ENCODE data around the gene ARHGAP28.

Gene ARHGAP28

GRCh38 chr18:6757931-6758330 is 28.4 kb downstream of the ARHGAP28 start:
- H3K4me3 ChIP-seq (ENCODE audit: low read depth, low read length) = no peak overlapping the region
- no peak for DNase-seq (ENCODE audit: low read depth)
- no peak for TF ChIP-seq CTCF (IDR thresholded peaks at IDR 0.05; ENCODE audit: control insufficient read depth, extremely low read depth, insufficient read depth)

DNA sequence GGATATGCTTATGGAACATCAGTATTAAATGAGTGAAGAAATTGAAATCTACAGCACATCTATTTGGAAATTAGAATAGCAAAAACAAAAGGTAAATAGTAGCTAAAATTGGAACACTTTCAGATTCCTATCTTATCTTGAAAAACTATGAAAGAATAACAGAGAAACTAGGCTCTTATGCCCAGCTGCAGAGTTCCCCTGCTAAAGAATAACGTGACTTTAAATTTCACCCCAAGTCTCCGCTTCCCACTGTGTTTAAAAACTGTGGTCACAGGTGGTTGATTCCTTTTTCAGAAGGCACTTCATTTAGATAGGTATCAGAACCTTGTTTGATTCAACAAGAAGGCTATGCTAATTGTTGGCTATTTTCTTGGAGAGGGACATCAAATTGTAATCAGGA is 30.1 kb downstream of the ARHGAP28 start:
- no peak overlapping the region for H3K4me3 ChIP-seq (ENCODE audit: low read depth, low read length)
- no peak for DNase-seq (ENCODE audit: low read depth)
- no peak for TF ChIP-seq CTCF (IDR thresholded peaks at IDR 0.05; ENCODE audit: control insufficient read depth, extremely low read depth, insufficient read depth)

GRCh38 chr18:6763524-6763923 is 34.0 kb downstream of the ARHGAP28 start:
- TF ChIP-seq CTCF (IDR thresholded peaks at IDR 0.05; ENCODE audit: control insufficient read depth, extremely low read depth, insufficient read depth) = no peak
- DNase-seq (ENCODE audit: low read depth) = no peak
- H3K4me3 ChIP-seq (ENCODE audit: low read depth, low read length) = no peak overlapping the region

DNA sequence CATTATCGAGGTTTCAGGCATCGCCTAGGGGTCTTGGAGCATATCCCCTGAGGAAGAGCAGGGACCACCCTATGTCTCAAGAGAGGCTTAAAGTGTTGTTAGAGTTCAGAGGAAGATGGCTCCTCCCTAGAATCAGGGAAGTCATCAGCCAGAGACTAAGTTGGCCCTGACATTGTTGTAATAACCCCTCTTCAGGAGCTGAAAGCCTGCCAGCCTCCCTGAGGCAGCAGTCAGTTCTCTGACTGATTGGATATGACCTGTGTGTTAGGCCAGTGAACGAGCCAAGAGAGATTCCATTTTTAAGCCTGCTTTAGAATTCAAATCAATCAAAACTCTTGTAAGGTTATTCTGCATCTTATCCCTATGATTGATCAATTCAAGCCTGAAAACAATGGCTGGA is 34.9 kb downstream of the ARHGAP28 start:
- no peak for DNase-seq (ENCODE audit: low read depth)
- TF ChIP-seq CTCF (IDR thresholded peaks at IDR 0.05; ENCODE audit: control insufficient read depth, extremely low read depth, insufficient read depth) = no peak

GRCh38 chr18:6773777-6774176 is 44.3 kb downstream of the ARHGAP28 start:
- no peak for DNase-seq (ENCODE audit: low read depth)
- TF ChIP-seq CTCF (IDR thresholded peaks at IDR 0.05; ENCODE audit: control insufficient read depth, extremely low read depth, insufficient read depth) = no peak
- H3K4me3 ChIP-seq (ENCODE audit: low read depth, low read length) = no peak overlapping the region

More for the DNA sequence above, 34.9 kb downstream of the ARHGAP28 start:
- no peak overlapping the region for H3K4me3 ChIP-seq (ENCODE audit: low read depth, low read length)

GRCh38 chr18:6775237-6775636 is 45.7 kb downstream of the ARHGAP28 start:
- no peak for TF ChIP-seq CTCF (IDR thresholded peaks at IDR 0.05; ENCODE audit: control insufficient read depth, extremely low read depth, insufficient read depth)
- peak overlapping the region; percentile 22; the same call in 1 of the 2 replicates for H3K4me3 ChIP-seq (ENCODE audit: low read depth, low read length)
- peak; percentile 61 for DNase-seq (ENCODE audit: low read depth)

DNA sequence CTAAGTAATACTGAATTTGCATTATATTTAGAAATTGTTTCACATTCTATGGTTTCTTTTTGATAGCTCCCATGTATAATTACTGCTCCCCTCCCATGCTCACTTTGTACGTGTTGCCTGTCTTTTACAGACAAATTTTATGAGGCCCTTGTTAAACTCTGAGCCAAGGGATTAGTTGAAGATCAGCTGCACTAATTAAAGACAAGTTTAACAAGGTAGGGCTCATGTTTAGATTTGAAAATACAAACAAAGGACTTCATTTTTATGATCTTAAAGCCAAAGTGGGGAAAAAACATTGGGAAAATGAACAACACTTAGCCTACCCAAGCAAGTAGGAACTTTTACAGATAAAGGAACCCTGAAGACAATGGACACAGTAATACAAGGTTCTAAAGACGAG is 46.2 kb downstream of the ARHGAP28 start:
- H3K4me3 ChIP-seq (ENCODE audit: low read depth, low read length) = peak overlapping the region; percentile 22; the same call in 1 of the 2 replicates
- peak; percentile 96 for DNase-seq (ENCODE audit: low read depth)
- TF ChIP-seq CTCF (IDR thresholded peaks at IDR 0.05; ENCODE audit: control insufficient read depth, extremely low read depth, insufficient read depth) = no peak

All from LNCaP clone FGC (cell line).